SK-N-SH treated with all-trans-retinoic acid at 6 μM for 48 hours (cell line): ENCODE measurements around the gene PGGT1B.

ENCODE experiments used
- ARNTL ChIP-seq: fragments of 450-650 bp; formaldehyde crosslinking; IDR thresholded peaks from 2 replicates; pipeline ENCODE4 v1.5.0; 2020; ENCODE audit warnings: low read depth, mild to moderate bottlenecking, moderate library complexity, borderline replicate concordance
- CSDC2 ChIP-seq: fragments of 250-450 bp; sonication (Bioruptor Pico); IDR thresholded peaks from 2 replicates; pipeline ENCODE4 v1.5.0; 2020; ENCODE audit warnings: mild to moderate bottlenecking, moderate library complexity
- ISL1 ChIP-seq: fragments of 250-450 bp; sonication (Bioruptor Pico); IDR thresholded peaks from 2 replicates; pipeline ENCODE4 v2.1.2; 2022; ENCODE audit warnings: mild to moderate bottlenecking, moderate library complexity
- RARB ChIP-seq: fragments of 250-450 bp; sonication (Bioruptor Pico); IDR thresholded peaks from 2 replicates; pipeline ENCODE4 v1.8.0; 2021; ENCODE audit warnings: mild to moderate bottlenecking, moderate library complexity
- TCF4 ChIP-seq: fragments of 250-450 bp; sonication (Bioruptor Pico); IDR thresholded peaks from 2 replicates; pipeline ENCODE4 v1.8.0; 2021; ENCODE audit warnings: mild to moderate bottlenecking, moderate library complexity, borderline replicate concordance
- ZNF70 ChIP-seq: fragments of 450-650 bp; formaldehyde crosslinking; IDR thresholded peaks from 2 replicates; pipeline ENCODE4 v1.5.0; 2020; ENCODE audit warnings: mild to moderate bottlenecking, moderate library complexity

GRCh38 chr5:115271295-115272050, 8.8 kb upstream of the PGGT1B start:
- no peak for TF ChIP-seq RARB
- no peak for TF ChIP-seq ISL1 (CRISPR knock-in tag)
- TF ChIP-seq ARNTL (CRISPR knock-in tag): no peak
- TF ChIP-seq ZNF70: no peak
- TF ChIP-seq TCF4: no peak
- TF ChIP-seq CSDC2 (CRISPR knock-in tag): no peak
